RCC 7860 (cell line): ENCODE results near the gene KRTAP10-9.
"Not testable (repeated sequence)": the region's sequence is repeated elsewhere in the genome, so short reads cannot be mapped to it uniquely, and the experiment has no call there.

Experiments used
- DNase-seq: peaks from one replicate; pipeline ENCODE4 v3.0.0-alpha.2; 2015; ENCODE audit warnings: low spot score
- FAIRE-seq: peaks from 2 replicates; lab custom pipeline; 2012; peaks lifted over from hg19 to GRCh38; lab: Jason Lieb, UNC

KRTAP10-9 gene, protein sequence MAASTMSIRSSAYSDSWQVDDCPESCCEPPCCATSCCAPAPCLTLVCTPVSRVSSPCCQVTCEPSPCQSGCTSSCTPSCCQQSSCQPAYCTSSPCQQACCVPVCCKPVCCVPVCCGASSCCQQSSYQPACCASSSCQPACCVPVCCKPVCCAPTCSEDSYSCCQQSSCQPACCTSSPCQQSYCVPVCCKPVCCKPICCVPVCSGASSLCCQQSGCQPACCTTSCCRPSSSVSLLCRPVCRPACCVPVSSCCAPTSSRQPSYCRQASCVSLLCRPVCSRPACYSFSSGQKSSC

DNA sequence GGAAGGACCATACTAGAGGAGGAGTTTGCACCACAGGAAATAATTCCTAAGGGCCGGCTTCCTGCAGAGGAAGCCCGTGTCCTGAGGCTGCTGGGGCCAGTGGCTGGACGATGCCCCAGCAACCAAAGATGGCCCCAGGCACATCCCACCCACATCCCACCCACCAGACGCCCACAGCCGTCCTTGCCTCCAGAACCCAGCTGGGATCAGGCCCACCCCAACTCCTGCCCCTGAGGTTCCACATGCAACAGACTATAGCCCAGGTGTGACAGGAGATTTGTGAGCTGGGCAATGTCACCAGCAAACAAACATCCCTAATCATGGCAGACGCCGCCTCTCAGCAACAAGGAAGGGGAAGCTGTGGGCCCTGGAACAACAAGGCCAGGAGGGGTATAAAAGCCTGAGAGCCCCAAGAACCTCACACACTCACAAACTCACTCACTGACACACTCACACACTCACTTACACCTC, at the start of gene KRTAP10-9:
KRTAP10-9 (plus strand) TSS at position 421 of the 471 bp plus-strand sequence. CDS start 79 bp downstream, outside the sequence.
- DNase-seq (no peak), FAIRE-seq (no peak)

DNA sequence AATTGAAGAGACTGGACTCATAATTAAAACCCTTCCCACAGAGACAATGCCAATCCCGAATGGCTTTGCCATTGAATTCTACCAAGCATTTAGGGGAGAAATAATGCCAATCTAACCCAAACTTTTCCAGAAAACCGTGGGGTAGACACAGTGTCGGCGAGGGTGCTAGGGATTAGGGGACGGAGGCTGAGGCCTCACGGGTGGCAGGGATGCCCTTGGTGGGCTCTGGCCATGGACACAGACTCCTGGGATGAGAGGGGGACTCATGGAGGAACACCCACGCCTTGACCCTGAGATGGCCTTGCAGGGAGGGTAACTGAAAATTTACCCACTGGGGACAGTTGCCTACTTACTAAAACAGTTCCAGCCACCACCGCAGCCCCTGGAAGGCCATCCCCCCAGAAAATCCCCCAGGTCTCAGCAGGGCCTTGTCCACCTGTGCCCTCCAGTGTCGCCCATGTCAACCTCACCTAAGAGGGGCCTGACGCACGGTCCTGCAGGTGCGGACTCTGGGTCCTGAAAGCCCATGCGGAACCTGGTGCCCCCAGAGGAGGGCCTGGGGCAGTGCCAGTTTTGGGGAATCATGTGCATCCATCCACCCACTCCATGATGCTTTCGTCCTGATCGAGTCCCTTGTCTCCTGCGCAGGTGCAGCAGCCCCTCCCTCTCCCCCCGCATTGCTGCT, 48.4 kb upstream of the KRTAP10-9 start:
- FAIRE-seq (no peak), DNase-seq (no peak)

GRCh38 chr21:44579056-44579832, 47.6 kb upstream of the KRTAP10-9 start:
- no peak for DNase-seq
- no peak for FAIRE-seq

DNA sequence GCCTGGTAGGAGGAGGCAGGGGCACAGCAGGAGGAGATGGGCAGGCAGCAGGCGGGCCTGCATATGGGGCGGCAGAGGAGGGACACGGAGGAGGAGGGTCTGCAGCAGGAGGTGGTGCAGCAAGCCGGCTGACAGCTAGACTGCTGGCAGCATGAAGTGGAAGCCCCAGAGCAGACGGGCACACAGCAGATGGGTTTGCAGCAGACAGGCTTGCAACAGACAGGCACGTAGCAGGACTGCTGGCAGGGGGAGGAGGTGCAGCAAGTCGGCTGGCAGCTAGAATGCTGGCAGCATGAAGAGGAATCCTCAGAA, 47.1 kb upstream of the KRTAP10-9 start:
- FAIRE-seq (no peak), DNase-seq (no peak)

GRCh38 chr21:44580231-44580821, 46.6 kb upstream of the KRTAP10-9 start, which contains the start of gene KRTAP10-5:
TSS of gene KRTAP10-5 (minus strand) at chr21:44580604. CDS start at chr21:44580578, 26 bp downstream.
- DNase-seq, FAIRE-seq: not testable (repeated sequence)

- no peak for FAIRE-seq
Observed at GRCh38 chr21:44581158-44581557, 45.7 kb upstream of the KRTAP10-9 start.

DNA sequence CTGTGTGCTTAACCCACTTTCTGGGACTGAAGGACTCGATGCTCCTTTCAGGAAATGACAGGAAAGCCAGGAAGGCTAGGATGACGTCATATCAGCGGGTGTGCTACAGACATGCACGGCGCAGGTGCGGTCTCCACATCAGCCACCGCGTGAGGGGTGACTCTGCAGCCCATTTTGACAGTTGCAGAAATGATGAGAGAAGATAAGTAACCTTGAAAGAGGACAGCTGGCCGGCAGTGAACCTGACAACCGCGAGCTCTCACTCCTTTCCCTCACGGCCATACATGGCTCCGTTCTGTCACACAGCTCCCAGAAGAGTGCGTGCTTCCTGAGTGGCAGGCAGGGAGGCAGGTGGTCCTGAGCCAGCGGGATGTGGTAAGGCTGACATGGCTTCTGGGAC, 44.8 kb upstream of the KRTAP10-9 start:
- DNase-seq = no peak
- no peak for FAIRE-seq

More at GRCh38 chr21:44581158-44581557, 45.7 kb upstream of the KRTAP10-9 start:
- no peak for DNase-seq

GRCh38 chr21:44583089-44583799, 43.6 kb upstream of the KRTAP10-9 start:
- FAIRE-seq (no peak), DNase-seq (no peak)

- DNase-seq (no peak), FAIRE-seq (no peak)
Observed at GRCh38 chr21:44583800-44584147, 43.1 kb upstream of the KRTAP10-9 start.

DNA sequence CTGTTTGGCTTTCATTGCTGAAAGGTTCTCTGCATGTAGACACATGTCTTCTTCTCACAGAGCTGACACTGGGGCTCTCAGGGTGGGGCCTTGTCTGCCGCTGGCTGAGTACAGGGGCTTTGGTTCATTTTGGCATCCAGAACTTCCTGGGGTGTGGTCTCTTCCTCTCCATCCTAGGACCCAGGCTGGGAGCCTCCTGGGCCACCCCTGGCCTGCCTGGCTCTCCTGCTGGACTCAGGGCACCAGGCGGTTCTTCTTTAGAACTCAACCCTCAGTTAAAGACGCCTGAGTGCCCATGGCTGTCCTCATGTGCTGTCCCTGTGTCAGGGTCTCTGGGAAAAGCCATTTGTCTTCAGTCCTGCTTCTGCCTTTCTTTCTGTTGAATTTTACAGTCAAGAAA, 41.0 kb upstream of the KRTAP10-9 start:
- DNase-seq = no peak
- no peak for FAIRE-seq

DNA sequence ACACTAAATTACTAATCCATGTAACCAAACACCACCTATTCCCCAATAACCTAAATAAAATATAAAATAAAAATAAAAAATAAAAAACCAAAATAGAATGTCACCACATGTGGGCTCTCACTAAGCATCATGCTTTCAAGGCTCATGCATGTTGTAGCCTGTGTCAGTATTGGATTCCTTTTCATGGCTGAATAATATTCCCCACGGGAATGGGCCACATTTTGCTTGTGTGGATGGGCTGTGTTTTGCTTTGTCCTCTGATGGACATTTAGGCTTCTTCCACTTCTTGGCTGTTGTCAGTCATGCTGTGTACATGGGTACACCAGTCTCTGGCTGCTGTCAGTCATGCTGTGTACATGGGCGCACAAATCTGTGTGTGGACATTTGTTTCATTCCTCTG, 37.8 kb upstream of the KRTAP10-9 start:
- DNase-seq (no peak), FAIRE-seq (no peak)

- no peak for FAIRE-seq
- no peak for DNase-seq
Observed at GRCh38 chr21:44589586-44590305, 37.1 kb upstream of the KRTAP10-9 start.

- no peak for DNase-seq
- FAIRE-seq = no peak
Observed at GRCh38 chr21:44590311-44590721, 36.6 kb upstream of the KRTAP10-9 start.

DNA sequence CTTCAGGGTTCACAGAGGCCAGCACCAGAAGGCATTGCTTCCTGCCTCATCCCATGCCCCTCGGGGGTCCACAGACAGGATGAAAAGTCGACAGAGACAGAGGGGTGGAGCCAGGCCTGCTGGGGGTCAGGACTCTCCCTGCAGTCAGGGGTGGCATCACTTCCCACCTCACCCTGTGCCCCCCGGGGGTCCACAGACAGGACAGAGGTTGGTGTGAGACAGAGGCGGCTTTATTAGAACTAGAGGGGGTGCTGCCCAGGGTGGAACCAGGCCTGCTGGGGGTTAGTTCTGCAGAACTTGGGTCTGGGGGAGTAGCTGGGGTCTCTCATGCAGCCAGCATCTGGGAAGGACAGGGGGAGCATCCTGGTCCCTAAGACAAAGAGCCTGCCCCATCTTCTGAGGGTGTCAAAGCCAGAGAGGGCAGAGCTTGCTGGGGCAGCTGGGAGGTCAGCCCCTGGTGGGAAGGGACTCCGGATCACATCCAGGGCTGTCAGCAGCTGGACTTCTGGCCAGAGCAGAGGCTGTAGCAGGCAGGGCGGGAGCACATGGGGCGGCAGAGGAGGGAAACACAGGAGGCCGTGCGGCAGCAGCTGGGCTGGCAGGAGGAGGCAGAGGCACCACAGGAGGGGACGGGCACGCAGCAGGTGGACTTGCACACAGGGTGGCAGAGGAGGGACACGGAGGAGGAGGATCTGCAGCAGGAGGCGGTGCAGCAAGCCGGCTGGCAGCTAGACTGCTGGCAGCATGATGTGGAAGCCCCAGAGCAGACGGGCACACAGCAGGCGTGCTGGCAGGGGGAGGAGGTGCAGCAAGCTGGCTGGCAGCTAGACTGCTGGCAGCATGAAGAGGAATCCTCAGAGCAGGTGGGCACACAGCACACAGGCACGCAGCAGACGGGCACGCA, 35.7 kb upstream of the KRTAP10-9 start:
- not testable (repeated sequence) for DNase-seq, FAIRE-seq

DNA sequence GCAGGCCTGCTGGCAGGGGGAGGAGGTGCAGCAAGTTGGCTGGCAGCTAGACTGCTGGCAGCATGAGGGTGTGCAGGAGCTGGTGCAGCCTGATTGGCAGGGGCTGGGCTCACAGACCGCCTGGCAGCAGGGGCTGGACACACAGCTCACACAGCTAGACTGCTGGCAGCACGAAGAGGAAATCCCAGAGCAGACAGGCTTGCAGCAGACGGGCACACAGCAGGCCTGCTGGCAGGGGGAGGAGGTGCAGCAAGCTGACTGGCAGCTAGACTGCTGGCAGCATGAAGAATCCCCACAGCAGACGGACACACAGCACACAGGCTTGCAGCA, 35.1 kb upstream of the KRTAP10-9 start:
- FAIRE-seq, DNase-seq: not testable (repeated sequence)

GRCh38 chr21:44592446-44593311, 34.2 kb upstream of the KRTAP10-9 start, which contains the start of gene KRTAP10-6:
TSS of gene KRTAP10-6 (minus strand) at chr21:44592505. CDS start at chr21:44592484, 21 bp downstream.
- DNase-seq = no peak
- FAIRE-seq = no peak

GRCh38 chr21:44593598-44594405, 33.1 kb upstream of the KRTAP10-9 start:
- no peak for FAIRE-seq
- DNase-seq = no peak
